Head of caudate nucleus (tissue), 42 donors: ENCODE data around the gene B4GALT2.
A peak's percentile ranks its signal among the peaks of the same experiment; 100 is the strongest.

ENCODE experiments used
- DNase-seq, 42 donors: peaks; one replicate each; pipeline versions ENCODE4 v3.0.0 to v3.0.0-alpha.2; 2020 to 2021; ENCODE audit warnings: mixed read lengths in 7 of 42
- intact Hi-C: fragments of 100-400 bp; cut with DNase I; formaldehyde crosslinking; loops from one replicate; pipeline ENCODE4 v1.15.0; 2022

Gene B4GALT2

GRCh38 chr1:44033041-44033575 lies 54.1 kb downstream of the B4GALT2 start:
- DNase-seq: peak in 1 of 42 donors; percentile 27
- intact Hi-C loops: loop anchor here (10.0 kb wide), 2 partner anchors 98 to 268 kb away; partner anchors contain the start of gene ARTN

GRCh38 chr1:44033756-44034155 lies 54.7 kb downstream of the B4GALT2 start:
- DNase-seq: peak in 1 of 42 donors; percentile 31
- intact Hi-C loops: loop anchor here (10.0 kb wide), 2 partner anchors 99 to 269 kb away; partner anchors contain the start of gene ARTN

GRCh38 chr1:44034423-44034822 lies 55.4 kb downstream of the B4GALT2 start:
- DNase-seq: no peak
- intact Hi-C loops: loop anchor here (10.0 kb wide), 2 partner anchors 100 to 270 kb away; partner anchors contain the start of gene ARTN

- intact Hi-C loops: loop anchor here (10.0 kb wide), 2 partner anchors 100 to 270 kb away; partner anchors contain the start of gene ARTN
- DNase-seq: no peak
Measured at GRCh38 chr1:44034976-44035716, 56.1 kb downstream of the B4GALT2 start.

- intact Hi-C loops: loop anchor here (10.0 kb wide), 2 partner anchors 101 to 271 kb away; partner anchors contain the start of gene ARTN
- peak in 7 of 42 donors; percentile 18 to 73 (median 42) for DNase-seq
Measured at GRCh38 chr1:44035726-44036408, 56.9 kb downstream of the B4GALT2 start.

- peak; percentile 69 to 93 (median 84) for DNase-seq
- intact Hi-C loops: loop anchor here (10.0 kb wide), 2 partner anchors 102 to 272 kb away; partner anchors contain the start of gene ARTN
Measured at GRCh38 chr1:44036409-44037139, 57.6 kb downstream of the B4GALT2 start.

GRCh38 chr1:44037154-44037553 lies 58.1 kb downstream of the B4GALT2 start:
- no peak for DNase-seq
- intact Hi-C loops: loop anchor here (10.0 kb wide), 2 partner anchors 102 to 272 kb away; partner anchors contain the start of gene ARTN

- no peak for DNase-seq
- intact Hi-C loops: loop anchor here (10.0 kb wide), 2 partner anchors 104 to 274 kb away; partner anchors contain the start of gene ARTN
Measured at GRCh38 chr1:44038876-44039657, 60.1 kb downstream of the B4GALT2 start.

GRCh38 chr1:44040418-44040817 lies 61.4 kb downstream of the B4GALT2 start:
- intact Hi-C loops: no loop called here
- no peak for DNase-seq
